CD4-positive, alpha-beta T cell treated with Interleukin-17A for 4 hours (primary cell): ENCODE data around the gene PTPN11.
"Not testable (repeated sequence)": the region's sequence is repeated elsewhere in the genome, so short reads cannot be mapped to it uniquely, and the experiment has no call there.

Source experiments
- DNase-seq: peaks from one replicate; pipeline ENCODE4 v3.0.0-alpha.2; 2020; ENCODE audit warnings: mixed read lengths

Gene PTPN11

DNA sequence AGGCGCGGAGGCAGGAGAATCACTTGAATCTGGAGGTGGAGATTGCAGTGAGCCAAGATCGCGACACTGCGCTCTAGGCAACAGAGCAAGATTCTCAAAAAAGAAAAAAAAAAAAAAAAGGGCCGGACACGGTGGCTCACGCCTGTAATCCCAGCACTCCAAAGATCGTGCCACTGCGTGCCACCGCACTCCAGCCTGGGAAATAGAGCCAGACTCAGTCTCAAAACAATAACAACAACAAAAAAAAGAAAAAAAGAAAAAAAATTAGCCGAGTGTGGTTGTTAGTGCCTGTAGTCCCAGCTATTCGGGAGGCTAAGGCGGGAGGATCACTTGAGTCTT, 8.9 kb upstream of the PTPN11 start:
- no peak for DNase-seq

DNA sequence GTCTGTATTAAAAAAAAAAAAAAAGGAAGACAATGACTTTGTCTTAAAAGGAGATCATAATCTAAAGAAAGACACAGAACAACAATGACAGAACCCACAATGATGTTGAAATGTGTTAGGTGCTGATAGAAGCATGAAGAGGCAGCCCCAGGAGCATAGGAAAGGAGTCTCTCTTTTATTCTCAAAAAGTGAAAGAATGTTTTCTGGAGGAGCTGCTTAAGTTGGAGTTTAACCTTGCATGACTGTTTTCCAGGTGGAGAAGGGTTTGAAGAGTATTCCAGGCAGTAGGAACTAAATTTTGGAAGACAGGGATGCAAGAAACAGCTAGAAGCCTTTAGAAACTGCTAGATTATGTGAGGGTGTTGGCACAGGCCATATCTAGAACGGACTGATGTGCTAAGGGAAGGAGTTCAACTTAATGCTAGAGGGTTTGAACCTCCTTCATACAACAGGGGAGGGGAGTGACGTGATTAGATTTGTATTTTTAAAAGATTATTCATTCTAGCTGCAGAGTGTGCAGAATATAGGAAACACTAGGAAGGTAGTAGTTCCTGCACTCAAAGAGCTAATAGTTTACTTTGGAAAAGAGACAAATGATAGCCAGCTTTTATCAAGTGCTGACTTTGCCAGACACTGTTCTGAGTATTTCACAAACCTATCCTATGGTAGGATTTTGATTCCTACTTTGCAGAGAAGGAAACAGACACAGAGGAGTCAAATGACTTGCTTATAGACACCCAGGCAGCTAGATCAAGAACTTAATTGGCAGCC, 4.7 kb upstream of the PTPN11 start:
- DNase-seq, result no peak

DNA sequence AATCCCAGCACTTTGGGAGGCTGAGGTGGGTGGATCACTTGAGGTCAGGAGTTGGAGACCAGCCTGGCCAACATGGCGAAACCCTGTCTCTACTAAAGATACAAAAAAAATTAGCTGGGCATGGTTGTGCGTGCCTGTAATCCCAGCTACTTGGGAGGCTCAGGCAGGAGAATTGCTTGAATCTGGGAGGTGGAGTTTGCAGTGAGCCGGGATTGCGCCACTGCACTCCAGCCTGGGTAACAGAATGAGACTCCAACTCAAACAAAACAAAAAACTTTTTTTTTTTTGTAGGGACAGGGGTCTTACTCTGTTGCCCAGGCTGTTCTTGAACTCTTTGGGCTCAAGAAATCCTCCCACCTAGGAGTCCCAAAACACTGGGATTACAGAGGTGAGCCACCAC, 3.3 kb upstream of the PTPN11 start:
- not testable (repeated sequence) for DNase-seq

DNA sequence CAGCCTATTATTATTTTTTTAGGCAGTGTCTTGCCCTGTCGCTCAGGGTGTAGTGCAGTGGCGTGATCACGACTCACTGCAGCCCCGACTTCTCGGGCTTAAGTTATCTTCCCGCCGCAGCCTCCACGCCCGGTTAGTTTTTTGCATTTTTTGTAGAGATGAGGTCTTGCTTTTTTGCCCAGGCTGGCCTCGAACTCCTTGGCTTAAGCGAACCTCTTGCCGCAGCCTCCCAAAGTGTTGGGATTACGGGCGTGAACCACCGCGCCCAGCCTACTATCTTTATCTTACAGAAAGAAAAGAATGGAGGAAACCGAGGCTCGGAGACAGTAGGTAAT, 507 bp upstream of the PTPN11 start:
- no peak for DNase-seq

DNA sequence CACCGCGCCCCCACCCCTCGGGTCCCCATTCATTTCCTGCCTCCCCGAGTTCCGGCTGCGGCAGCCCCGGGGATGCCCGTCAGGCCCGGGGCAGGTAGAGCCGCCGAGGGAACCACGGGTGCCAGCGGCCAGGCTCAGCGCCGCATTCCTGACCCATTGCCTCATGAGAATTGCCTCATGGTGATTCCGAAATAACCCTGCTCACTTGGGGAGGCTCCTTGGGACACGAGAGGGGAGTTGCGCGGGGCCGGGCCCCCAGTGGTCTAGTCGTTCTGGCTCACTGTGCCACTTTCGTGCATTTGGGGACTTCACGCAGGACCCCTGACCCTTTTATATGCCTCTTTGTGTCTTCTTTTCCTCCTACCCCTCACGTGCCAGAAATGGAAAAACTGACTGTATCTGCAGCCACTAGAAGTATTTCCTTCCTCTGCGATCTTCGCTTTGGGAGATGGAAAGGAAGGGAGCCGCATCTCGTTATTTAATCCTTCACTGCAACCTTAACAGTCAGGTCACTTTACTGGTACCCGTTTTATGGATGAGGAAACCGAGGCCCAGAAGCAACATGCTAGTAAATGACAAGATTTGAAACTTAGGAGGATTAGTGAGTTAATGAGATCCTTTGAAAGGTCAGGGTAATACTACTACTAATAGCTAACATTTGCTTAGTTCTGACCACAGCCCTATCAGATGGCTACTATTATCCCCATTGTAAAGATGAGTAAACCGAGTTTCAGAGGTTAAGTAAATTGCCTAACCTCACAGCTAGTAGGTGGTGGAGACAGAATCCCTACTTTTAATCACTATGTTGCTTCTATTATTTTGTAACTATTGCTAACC, 768 bp downstream of the PTPN11 start:
- DNase-seq, result no peak

DNA sequence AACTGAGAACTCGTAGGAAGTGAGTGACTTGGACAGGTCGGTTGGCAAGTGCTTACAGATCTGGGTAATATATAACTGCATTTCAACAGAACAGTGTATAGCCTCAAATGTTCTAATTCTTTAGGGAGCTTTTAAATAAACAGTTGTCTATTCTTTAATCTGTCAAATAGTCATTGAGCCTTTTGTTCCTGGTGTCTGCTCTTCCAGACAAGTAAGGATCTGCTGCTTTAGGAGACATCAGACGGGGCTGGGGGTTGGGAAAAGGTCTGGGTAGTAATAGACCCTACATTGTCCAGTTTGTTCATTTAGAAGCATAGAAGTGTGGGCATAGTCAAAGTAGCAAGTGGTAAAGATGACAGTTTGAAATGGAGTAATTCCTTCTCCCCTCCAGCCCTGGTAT, 2.0 kb downstream of the PTPN11 start:
- DNase-seq, result no peak

DNA sequence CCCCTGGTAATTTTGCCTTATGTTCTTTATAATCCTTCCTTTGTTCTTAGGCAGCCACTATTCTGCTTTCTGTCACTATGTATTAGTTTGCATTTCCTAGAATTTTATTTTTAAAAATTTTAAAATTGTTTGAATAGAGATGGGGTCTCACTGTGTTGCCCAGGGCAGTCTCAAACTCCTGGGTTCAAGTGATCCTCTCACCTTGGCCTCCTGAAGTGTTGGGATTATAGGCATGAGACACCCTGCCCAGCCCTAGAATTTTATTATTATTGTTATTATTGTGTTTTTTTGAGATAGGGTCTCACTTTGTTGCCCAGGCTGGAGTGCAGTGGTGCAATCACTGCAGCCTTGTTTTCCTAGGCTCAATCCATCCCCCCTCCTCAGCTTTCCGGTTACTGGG, 2.6 kb downstream of the PTPN11 start:
- DNase-seq, result no peak

DNA sequence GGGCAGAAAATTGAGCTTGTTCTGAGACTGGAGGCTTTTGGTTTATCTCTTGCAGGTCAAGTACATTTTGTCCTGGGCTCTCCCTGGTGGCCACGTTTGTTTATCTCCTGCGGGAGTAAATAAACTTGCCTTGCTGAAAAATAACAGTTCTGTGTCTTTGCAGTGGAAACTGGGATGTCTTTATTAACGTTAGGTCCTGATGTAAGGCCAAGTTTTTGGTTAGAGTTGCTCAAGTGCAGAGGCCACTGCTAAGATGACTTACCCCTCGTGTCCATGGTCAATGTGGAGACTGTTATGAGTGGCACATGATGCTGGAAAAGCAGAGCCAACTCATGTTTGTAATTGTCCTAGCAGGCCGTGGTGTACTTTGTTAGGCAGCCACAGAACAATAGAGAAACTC, 3.8 kb downstream of the PTPN11 start:
- DNase-seq, result no peak

DNA sequence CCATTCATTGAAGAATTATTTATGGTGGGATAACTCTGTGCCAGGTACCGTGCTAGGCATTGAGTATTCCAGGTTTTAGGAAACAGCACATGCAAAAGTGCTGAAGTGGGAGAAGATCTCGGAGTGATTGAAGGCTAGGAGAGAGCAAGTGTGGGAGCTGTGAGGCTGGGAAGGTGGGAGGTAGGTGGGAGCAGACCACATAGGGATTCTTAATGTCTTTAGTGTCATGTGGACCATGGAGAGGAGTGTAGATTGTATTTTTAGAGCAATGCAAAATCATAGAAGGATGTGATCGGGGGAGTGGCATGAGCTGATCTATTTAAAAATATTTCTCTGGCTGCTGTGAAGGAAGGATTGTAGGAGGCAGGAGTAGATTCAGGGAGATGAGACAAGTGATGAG, 5.4 kb downstream of the PTPN11 start:
- no peak for DNase-seq

DNA sequence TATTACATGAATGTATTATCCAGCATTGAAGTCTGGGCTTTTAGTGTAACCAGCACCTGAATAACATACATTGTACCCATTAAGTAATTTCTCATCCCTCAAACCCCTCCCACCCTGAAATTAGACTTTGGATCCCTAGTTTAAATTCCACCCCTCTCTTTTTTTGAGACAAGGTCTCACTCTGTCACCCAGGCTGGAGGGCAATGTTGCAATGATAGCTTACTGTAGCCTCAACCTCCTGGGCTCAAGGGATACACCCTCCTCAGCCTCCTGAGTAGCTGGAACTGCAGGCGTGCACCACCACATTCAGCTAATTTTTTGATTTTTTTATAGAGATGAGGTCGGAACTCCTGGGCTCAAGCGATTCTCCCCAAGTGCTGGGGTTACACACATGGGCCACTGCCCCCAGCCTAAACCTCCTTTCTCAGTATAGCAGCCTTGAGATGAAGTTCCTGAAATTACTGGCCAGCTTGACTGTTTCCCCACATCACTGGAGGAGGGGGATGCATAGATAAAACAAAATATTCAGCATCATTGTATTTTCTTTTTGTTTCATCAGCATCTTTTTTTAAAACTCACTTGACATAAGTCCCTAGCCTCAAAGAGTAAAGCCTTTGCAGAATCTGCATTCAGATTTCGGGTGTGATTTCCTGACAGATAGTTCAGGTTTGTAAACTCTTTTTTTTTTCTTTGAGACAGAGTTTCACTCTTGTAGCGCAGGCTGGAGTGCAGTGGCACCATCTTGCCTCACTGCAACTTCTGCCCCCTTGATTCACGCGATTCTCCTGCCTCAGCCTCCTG, 7.0 kb downstream of the PTPN11 start:
- DNase-seq, result no peak

DNA sequence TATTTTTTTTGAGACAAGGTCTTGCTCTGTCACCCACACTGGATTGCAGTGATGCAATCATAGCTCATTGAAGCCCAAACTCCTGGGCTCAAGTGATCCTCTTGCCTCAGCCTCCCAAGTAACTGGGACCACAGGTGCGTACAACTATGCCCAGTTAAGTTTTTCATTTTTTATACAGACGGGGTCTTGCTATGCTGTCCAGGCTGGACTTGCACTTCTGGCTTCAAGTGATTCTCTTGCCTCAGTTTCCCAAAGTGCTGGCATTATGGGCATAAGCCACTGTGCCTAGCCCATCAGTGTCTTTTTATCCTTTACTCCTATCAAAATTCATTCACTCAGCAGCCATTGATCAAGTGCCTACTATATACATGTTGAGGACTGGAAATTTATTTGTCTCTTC, 9.0 kb downstream of the PTPN11 start:
- DNase-seq, result no peak

DNA sequence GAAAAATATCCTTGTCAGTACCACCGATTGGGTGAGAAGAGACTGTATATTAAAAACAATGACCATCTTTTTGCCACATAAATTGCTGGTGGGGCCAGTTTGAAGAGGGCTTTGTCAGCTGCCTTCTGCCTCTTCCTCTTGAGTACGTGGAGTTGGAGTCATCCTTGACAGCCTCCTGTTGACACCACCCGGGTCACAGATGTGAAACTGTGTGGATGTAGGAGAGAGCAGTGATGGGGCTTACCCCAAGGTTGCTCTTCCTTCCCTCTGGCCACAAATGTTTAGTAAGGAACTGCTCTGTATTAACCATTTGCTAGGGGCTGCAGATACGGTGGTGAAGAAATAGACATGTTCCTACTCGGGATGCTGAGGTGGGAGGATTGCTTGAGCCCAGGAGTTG, 12.2 kb downstream of the PTPN11 start:
- no peak for DNase-seq

DNA sequence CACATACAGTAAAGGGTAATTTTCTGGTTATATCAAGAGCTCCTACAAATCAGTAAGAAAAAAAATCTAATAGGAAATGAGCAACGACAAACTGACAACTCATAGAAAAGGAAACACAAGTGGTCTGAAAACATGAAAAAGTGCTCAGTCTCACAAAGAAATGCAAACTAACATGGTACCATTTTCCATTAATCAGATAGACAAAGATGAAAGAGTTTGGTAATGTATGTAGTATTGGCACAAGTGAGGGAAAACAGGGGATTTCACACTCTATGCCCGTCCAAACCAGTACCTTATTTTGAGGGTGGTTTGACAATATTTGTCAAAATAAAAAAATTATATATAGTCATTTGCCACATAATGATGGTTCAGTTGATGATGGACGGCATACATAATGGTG, 13.2 kb downstream of the PTPN11 start:
- DNase-seq, result no peak

DNA sequence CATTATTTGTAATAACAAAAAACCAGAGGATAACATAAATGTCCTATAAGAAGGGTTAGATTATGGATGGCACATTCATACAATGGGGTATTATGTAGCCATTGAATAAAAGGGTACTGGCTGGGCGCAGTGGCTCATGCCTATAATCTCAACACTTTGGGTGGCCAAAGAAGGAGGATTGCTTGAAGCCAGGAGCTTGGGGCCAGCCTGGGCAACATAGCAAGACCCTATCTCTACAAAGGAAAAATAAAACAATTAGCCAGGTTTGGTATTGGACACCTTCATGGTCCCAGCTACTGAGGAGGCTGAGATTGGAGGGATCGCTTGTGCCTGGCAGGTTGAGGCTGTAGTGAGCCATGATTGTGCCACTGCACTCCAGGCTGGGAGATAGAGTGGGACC, 14.8 kb downstream of the PTPN11 start:
- DNase-seq, result no peak

DNA sequence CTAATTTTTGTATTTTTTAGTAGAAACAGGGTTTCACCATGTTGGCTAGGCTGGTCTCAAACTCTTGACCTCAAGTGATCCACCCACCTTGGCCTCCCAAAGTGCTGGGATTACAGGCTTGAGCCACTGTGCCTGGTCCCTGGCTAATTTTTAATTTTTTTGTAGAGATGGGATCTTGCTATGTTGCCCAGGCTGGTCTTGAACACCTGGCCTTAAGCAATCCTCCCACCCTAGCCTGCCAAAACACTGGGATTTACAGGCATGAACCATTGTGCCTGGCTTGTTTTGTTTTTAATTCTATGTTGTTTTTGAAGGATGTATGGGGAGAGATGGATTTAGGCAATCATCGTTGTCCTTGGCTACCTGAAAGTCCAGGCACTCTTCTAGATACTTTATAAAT, 19.9 kb downstream of the PTPN11 start:
- not testable (repeated sequence) for DNase-seq

DNA sequence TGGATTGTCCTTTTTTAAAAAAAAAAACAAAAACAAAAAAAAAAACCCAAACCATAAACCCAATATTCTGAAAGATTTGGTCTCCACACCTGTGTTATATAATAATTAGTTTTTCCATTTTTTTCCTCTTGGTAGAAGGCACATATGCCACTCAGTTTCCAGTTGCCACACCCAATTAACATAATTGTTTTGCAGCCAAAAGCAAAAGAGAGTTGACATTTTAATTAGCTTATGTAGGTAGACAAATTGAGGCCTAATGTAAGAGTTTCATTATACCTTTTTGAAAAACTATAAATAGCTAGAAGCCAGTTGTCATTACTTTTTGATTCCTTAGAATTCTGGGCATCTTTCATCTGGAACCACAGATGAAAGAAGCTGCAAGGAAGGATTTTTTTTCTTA, 21.0 kb downstream of the PTPN11 start:
- DNase-seq, result no peak

DNA sequence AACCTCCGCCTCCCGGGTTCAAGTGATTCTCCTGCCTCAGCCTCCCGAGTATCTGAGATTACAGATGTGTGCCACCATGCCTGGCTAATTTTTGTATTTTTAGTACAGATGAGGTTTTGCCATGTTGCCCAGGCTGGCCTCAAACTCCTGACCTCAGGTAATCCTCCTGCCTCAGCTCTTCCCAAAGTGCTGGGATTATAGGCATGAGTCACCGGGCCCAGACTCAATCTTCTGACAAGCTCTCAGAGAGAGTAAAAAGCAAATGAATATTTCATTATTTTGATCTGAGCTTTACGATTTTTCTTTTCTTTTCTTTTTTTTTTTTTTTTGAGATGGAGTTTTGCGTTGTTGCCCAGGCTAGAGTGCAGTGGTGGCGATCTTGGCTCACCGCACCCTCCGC, 21.9 kb downstream of the PTPN11 start:
- DNase-seq, result not testable (repeated sequence)

DNA sequence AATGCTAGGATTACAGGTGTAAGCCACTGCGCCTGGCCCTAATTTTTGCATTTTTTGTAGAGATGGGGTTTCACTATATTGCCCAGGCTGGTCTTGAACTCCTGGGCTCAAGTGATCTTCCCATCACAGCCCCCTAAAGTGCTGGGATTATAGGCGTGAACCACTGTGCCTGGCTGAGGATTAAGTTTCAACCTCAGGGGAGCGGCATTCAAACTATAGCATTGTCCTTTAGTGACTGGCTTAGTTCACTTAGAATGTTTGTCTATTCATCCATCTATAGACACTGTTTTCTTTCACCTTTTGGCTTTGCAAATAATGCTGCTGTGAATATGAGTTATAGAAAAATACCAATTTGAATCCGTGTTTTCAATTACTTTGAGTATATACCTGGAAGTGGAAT, 25.2 kb downstream of the PTPN11 start:
- DNase-seq, result no peak

DNA sequence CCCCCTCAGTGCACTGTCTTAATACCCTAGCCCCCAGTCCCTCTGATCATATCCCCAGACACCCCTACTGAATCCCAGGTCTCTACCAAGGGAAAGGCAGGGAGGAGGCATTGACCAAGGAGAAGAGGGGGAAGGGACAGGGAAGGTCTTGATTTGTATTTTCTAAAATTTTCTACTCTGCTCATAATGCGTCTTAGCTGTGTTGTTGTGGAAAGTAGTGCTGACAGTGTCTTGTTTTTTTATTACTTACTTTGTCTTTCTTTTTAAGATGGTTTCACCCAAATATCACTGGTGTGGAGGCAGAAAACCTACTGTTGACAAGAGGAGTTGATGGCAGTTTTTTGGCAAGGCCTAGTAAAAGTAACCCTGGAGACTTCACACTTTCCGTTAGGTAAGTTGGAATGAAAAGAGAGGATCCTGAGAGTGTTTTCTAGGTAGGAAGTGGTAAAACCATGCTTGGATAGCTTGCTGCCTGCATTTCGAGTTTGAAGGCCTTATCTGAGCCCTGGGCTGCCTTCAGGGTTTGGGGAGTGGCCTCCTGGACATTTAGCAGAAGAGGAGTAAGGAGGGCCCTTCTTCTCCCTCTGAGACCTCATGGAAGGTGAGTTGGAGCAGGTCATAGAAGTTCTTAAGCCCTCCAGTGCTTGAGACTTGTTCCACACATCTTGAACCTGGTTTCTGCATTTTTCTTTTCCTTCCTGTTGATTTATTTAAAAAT, 27.4 kb downstream of the PTPN11 start:
- DNase-seq, result no peak

DNA sequence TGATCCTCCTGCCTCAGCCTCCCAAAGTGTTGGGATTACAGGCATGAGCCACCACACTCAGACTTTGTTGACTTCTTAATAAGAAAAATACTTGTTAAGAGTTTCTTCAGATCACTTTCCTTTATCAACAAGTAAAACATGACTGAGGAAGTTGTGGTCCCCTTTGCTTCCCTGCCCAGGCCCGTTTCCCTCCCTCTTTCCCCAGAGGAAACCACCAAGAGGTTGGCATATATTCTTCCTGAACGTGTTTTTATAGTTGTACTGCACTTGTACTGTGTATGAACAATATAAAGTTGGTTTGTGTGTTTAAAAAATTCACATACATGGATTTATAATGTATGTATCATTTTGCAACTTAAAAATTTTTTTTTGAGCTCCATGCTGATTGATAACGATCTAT, 28.4 kb downstream of the PTPN11 start:
- no peak for DNase-seq

DNA sequence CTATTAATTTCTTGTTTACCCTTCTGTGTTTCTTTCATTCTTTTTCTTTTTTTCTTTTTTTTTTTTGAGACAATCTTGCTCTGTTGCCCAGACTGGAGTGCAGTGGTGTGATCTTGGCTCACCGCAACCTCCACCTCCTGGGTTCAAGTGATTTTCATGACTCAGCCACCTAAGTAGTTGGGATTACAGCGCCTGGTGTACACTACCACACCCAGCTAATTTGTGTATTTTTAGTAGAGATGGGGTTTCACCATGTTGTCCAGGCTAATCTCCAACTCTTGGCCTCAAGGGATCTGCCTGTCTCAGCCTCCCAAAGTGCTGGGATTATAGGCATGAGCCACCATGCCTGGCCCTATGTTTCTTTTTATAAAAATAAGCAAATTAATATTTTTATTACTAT, 29.4 kb downstream of the PTPN11 start:
- DNase-seq, result not testable (repeated sequence)

DNA sequence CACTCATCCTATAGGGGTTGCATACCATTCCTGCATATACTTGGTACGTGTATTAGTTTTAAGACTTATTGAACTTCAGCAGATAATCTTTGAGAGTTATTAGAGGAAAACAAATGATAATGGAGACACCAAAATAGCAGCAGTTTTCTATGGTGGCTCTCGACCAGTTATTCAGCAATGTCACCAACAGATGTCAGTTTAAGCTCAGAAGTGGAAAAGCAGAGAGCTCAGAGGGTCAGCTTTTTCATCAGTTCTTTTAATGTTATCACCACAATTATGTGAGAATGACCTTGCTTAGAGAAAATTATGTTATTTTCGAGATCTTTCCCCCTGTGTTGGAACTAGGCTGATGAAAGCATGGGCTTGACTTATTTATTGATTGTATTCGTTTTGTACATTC, 32.0 kb downstream of the PTPN11 start:
- no peak for DNase-seq

DNA sequence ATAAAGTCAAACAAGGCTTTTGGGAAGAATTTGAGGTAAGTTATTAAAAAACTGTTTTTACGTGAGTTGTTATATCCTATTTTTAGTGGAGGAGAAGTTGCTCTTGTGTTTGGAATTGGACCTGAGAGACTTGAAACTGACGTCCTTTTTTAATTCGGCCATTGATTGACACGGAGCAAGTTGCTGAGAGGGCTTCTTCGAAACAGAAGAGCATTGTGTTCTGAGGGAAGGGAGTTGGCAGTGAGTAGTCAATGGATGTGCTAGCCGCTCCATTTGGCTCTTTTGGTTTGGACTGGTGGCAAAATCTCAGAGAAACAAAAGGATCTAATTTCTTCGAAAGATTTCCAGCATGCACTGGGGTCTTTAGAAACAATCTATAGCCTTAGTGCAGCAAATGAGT, 37.3 kb downstream of the PTPN11 start:
- DNase-seq, result no peak
